NCI-H187 (cell line): ENCODE data around the gene GMNC.

Experiments used
- DNase-seq, 2 experiments: peaks; one replicate each; lab custom pipeline; 2025; lab: John Stamatoyannopoulos, UW

The GMNC gene

DNA sequence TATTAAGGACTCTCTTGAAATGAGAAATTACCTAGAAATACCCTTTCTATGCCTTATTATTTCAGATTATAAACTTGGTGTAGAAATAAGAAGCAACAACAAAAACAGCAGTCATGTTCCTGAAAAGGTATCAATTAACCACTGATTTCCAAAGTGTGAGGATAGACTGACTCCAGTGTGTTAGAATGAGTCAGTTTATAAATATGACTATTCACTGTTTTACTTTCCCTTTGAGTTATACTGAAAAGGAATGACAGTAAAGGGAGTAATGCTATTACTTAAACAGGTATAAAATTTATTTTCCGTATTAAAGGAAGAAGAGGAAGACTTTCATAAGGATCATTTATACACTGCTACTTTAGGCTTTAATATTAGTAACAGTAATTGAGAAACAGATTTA, 12.9 kb downstream of the GMNC start:
- no peak for DNase-seq

DNA sequence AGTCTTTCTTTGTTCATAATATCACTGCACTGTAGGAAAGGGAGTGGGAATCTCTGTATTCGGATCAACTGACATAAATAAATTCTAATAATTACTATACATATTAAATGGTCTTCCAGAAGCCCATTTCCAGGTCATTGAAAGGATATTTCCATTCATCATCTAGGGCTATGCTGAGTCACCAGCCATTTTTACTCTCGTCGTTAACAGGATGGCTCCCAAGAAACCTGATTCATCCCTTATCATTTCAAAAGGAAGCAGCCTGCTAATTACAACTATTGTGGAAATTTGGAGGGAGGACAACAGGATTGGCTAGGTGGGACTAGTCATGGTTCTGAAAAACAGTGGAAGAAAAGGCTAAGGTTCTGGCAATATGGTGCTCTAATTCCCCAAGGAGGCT, 13.6 kb downstream of the GMNC start:
- no peak for DNase-seq

DNA sequence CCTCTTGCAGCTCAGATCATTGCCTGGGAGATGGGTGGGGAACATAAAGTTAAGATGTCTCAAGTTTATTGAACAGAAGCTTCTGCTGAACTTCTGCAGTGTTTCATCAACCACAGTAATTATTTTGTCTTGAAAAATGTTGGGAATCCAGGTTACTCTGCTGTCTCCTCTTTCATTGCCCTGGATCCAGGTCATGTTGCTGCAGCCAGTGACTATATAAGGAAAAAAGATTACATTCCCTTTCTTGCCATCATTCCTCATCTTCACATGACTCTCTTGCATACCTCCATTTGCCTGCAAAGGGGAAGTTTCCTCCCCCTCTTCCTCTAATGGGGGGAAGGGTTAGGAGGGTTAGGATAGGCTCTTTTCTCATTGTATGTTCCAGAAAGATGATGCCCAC, 15.1 kb downstream of the GMNC start:
- no peak for DNase-seq

DNA sequence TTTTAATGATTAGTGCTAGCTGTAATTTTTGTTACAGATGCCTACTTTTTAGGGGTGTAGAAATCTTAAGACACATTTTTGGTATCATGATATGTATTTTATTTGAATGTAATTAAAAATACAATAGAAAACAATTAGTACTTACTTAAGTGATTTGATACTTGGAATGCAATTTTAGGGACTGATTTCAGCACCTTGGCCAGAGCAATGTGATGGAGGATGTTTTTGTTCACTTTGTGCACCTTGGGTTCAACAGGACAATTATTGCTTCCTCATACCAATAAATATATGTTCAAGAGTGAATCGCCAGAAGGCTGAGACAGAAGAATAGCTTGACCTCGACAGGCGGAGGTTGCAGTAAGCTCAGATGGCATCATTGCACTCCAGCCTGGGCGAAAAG, 22.3 kb downstream of the GMNC start:
- DNase-seq: no peak

DNA sequence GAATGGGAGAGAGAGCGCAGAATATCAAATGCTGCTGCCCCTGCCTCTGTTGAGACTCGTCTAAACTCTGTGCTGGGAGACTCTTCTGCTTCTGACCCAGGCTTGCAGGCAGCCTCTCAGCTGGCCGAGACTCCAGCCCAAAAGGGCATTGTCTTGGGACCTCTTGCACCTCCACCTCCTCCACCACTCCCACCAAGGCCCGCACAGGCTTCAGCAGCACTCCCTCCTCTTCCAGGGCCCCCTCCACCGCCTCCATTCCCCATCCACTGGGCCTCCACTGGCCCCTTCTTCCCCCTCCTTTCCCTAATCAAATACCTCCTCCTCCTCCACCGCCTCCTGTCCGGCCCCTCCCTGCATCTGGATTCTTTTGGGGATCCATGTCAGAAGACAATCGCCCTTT, 31.3 kb downstream of the GMNC start:
- DNase-seq: no peak

DNA sequence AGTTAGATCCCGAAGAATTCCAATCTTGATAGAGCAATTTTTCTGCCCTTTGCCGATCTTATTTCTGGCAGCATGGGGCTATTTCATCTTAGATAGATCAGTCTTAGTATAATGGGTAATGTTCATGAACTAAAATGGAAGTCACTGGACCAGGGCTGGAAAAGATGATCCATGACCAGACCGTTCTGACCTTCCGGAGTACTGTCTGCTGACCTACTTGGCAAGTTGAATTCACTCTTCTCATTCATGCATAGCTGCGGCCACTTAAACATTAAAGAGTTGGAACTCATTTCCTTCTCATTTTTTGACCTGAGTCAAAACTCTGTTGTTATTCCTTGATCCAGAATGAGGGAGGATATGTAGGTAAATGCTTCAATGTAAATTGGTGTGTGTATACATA, 32.5 kb downstream of the GMNC start:
- no peak for DNase-seq

DNA sequence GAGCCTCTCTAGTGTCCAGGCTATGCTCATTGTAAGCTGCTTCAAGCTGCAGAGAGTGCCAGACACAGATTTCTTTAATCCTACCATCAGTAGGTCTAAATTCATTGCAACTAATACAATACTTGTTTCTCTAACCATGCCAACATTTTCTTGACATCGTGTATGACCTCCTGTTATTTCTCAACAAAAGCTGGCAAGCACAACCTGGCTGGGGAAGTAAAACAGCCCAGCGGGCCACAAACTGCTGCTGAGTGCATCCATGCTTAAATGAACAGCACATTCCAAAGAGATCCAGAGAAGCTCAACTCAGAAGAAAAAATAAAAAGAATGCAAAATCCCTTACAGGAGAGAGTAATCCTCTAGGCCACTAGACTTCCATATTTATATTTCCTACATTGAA, 36.5 kb downstream of the GMNC start:
- no peak for DNase-seq

DNA sequence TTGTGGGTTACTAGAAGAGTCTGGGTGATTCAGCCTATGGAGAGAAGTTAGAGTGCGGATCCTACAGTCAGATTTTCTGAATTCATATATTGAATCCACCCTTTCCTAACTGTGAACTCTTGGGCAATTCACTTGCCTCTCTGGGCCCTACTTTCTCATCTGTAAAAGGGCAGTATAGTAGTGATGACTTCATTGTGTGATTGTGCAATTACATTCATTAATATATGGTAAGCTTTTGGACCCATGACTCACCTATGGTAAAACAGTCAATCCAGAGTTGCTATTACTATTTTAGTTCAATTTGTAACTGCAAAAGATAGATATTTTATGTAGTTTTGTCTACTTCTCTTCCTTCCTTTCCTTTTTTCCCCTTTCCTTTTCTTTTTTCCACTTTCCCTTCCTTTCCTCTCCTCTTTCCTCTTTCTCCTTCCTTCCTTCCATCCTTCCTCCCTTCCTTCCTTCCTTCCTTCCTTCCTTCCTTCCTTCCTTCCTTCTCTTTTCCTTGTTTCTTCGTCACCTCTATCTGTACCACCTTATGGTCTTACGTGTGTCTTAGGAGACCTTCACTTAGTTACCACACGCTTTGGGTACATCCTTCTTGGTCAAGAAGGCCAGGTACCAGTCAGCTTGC, 37.0 kb downstream of the GMNC start:
- no peak for DNase-seq

DNA sequence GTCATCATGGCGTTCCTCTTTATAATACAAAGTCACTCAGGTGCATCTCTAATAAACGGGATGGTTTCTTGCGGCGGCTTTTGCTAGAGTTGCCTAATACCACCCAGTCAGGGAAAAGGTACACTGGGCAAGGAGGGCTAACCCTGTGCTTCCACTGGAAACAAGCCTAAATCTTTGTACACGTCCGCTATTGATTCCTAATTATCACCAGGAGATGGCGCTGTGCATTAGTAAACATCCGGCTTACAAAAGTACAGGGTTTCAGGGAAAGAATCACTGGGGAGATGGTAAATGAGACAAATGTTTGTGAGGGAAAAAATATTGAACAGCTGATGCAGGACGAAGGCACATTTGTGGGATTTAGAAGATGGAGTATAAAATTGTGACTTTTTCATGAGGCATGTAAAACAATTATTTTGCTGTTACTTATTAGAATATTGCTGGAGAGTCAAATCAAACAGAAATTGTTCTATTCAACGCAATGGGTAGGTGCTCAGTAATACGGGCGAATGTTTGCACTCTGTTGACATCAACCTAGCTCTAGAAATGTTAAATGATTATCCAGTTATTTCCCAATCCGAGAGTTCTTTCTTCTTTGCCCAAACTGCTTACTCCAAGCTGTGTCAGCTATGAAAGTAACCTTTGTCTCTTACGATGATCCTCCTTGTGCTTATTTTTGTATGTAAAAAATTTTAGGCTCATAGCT, 50.6 kb downstream of the GMNC start:
- no peak for DNase-seq

DNA sequence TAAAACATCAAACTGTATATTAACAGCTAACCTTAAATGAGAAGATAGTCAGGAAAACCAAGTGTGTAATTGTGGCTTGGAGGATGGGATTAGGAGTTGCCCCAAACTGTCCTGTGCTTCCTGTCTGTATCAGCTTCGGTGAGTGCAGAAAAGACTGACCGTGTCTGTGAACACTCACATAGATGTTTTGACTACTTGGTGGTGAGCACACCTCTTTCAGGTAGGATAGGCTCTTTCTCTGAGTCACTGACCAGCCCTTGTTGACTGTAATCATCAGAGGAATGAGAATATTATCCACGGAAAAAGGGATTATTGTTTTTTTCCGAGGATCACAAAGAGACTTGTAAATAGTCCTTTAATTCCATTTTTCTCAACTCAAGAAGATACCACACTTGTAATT, 51.5 kb downstream of the GMNC start:
- no peak for DNase-seq

DNA sequence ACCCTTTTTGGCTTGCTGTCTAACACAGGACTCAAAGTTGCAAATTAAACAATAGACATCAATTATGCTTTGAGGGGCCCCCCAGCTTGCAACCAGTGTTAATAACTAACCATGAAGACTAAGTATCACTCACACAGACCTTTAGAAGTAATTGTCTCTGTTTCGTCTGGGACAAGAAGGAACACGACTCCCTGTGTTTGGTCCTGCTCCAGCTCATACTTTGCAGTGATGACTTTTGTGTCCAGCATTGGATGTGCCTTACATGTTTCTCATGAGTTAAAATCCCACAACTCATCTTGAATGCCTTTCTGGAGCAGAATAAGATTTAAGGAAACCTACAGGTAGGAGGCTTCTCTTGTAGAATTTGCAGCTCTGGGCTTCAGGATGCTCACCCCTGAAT, 53.1 kb downstream of the GMNC start:
- DNase-seq: no peak

DNA sequence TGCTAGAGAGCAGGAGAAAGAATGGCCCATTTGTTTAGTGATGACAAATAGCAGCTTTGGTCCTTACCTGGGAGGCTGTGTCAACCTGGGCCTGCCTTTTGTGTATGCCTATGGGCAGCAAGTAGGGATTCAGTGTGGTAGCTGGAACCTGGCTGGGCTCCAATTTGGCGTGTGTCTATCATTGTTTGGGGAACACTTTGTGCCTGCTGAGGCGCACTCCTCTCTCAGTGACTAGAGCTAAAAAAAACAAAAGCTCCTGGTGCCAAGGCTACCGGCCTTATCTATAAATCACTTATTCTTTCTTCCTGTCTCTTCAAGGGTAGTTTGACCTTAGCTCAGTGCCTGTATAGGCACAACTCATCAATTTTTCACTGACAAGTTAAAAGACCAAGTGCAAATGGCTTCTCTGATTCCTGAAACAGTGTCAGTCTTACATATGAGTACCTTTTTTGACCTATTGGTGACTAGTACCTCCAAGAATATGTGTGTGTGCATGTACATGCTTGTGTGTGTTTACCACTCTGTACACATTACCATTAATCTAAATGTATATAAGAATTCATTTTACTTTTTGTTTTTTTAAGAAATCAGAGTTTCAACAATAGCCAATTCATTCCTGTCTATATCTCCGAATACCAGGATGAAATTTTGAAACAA, 54.6 kb downstream of the GMNC start:
- peak in 1 of 2 experiments; percentile 12 for DNase-seq
